NCI-H526 treated with DMSO at 0.1 percent for 48 hours (cell line): ENCODE data around the gene MAD1L1.
"Not testable (repeated sequence)": the region's sequence is repeated elsewhere in the genome, so short reads cannot be mapped to it uniquely, and the experiment has no call there.

Experiments
- DNase-seq: peaks from one replicate; lab custom pipeline; 2025; lab: John Stamatoyannopoulos, UW

Gene MAD1L1

DNA sequence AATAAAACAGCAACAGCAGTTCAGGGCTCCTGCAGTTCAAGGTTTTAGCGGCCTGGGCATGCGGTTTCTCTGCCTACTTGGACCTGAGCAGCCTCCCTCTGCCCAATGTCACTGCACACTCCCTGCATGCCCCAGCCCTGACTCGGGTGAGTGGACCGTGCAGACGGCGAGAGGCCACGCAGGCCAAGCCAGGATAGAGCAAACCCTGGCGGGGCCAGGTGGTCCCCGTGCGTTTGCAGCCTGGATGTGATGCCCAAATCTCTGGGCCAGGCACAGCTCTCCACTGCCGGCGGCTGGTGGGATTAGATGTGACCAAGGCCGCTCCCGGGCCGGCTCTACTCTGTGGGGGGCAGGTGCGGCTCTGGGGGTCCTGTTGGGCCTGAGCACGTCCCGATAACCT lies 392.0 kb downstream of the MAD1L1 start:
- not testable (repeated sequence) for DNase-seq

DNA sequence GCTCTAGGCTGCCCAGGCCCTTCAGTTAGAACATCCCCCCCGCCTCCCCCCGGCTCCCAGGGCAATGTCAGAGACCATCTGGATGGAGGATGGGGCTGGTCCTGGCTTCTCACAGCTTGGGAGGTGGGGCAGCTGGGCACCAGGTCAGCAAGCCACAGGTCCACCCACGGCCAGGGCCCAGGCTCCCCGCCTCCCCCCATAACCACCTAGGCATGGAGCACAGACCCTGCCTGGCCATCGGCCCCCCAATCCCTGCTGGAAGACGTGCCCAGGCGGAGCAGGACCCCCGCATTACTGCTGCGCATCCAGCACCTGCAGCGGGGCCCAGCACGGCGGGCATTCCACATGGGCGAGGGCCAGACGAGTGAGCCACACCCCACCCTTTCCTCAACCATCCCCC lies 393.0 kb downstream of the MAD1L1 start:
- no peak for DNase-seq

DNA sequence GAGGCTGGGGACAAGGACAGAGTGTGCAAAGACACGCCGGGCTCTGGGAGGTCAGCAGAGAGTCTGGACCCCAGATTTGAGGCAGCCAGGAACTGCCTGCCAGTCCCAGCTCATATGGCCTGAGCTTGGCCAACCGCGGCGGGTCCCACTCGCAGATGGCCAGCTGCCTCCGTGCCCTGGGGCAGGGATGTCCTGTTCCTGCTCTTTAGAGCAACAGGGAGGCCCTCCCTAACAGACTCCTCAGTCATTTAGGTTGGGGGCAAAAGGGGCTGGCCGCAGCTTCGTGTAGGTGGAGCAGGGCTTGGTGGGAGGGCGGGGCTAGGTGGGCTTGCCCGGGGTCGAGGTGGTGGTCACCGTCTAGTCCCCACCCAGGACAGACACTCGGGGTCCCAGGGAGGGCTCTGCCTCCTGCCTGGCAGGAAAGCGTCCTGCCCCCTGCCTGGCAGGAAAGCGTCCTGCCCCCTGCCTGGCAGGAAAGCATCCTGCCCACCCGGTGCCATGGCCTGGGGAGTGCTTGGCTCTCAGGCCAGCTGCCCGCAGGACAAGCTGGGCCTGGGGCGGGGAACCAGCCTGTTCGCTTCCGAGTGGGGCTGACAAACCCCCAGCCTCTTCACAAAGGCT lies 393.7 kb downstream of the MAD1L1 start:
- DNase-seq, result not testable (repeated sequence)

GRCh38 chr7:1838544-1838872 lies 394.2 kb downstream of the MAD1L1 start:
- DNase-seq, result not testable (repeated sequence)

- DNase-seq, result not testable (repeated sequence)
Observed at GRCh38 chr7:1837696-1838543, 394.8 kb downstream of the MAD1L1 start.

DNA sequence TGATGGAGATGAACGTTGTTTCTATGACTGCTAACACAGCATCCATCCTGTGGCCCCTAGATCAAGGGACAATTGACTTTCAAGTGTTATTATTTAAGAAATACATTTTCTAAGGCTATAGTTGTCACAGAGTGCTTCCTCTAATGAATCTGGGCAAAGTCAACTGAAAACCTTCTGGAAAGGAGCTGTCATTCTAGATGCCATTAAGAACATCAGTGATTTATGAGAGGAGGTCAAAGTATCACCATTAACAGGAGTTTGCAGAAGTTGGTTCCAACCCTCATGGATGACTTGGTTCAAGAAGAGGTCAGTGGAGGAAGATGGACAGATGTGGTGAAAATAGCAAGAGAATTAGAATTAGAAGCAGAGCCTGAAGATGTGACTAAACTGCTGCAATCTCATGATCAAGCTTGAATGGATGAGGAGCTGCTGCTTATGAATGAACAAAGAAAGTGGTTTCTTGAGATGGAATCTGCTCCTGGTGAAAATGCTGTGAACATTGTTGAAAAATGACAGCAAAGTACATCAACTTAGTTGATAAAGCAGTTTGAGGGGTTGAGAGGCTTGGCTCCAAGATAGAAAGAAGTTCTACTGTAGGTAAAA lies 400.7 kb downstream of the MAD1L1 start:
- not testable (repeated sequence) for DNase-seq

DNA sequence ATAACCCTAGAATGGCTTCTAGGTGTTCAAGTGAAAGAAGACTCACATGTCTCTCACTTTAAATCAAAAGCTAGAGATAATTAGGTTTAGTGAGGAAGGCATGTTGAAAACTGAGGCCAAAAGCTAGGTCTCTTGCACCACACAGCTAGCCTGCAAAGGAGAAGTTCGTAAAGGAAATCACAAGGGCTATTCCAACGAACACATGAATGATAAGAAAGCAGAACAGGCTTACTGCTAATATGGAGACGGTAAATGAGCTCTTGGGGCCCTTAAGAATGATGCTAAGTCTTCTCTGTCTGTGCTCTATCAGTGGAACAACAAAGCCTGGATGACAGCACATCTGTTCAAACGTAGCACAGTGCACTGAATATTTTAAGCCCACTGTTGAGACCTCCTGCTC lies 401.3 kb downstream of the MAD1L1 start:
- DNase-seq, result not testable (repeated sequence)

- not testable (repeated sequence) for DNase-seq
Observed at GRCh38 chr7:1829668-1830067, 403.1 kb downstream of the MAD1L1 start.

GRCh38 chr7:1829111-1829510 lies 403.6 kb downstream of the MAD1L1 start:
- no peak for DNase-seq

DNA sequence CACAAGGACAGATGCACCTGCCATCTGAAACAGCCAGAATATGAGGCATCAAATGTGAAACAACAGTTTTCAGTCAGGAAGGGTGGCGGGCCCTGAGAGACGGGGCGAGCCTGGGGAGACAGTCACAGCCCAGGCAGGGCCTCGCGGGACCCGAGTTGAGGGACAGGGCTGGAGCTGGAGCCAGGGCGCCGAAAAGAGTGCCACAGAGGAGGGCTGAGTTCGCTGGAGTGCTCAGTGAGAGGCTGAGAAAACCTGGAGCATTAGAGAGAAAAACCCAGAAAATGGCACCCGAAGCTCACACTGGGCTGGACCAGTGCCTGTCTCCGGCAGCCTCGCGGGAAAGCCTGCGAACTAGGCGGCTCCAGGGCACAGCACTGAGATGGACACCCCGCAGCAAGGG lies 404.6 kb downstream of the MAD1L1 start:
- DNase-seq, result not testable (repeated sequence)

DNA sequence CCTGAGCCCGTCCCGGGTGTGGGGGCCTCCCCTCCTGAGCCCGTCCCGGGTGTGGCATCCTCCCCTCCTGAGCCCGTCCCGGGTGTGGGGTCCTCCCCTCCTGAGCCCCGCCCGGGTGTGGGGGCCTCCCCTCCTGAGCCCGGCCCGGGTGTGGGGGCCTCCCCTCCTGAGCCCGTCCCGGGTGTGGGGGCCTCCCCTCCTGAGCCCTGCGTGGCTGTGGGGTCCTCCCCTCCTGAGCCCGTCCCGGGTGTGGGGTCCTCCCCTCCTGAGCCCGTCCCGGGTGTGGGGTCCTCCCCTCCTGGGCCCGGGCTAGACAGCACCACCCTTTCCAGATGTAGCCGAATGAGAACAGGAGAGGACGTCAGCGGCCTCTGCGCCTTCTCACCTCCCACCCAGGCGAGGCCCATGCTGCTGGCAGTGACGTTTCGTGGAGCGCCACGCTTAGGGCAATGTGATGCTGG lies 405.2 kb downstream of the MAD1L1 start:
- not testable (repeated sequence) for DNase-seq

DNA sequence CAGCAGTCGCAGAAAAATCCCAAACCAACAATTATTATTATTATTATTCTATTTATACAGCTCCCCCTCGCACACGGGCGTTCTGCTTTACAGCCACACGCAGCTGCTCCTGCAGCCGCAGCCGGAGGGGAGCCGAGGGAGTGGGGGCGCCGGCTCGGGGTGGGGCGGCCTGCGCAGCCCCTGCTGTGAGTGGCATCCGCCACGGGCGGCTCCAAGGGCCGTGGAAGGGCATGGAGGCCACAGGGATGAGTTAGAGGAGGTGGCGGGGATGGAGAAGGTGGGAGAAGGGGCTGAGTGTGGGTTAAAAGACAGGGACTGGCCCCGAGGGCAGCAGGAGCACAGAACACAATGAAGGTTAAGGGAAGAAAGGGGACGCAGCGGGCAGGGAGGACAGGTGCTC lies 405.8 kb downstream of the MAD1L1 start:
- DNase-seq, result not testable (repeated sequence)

DNA sequence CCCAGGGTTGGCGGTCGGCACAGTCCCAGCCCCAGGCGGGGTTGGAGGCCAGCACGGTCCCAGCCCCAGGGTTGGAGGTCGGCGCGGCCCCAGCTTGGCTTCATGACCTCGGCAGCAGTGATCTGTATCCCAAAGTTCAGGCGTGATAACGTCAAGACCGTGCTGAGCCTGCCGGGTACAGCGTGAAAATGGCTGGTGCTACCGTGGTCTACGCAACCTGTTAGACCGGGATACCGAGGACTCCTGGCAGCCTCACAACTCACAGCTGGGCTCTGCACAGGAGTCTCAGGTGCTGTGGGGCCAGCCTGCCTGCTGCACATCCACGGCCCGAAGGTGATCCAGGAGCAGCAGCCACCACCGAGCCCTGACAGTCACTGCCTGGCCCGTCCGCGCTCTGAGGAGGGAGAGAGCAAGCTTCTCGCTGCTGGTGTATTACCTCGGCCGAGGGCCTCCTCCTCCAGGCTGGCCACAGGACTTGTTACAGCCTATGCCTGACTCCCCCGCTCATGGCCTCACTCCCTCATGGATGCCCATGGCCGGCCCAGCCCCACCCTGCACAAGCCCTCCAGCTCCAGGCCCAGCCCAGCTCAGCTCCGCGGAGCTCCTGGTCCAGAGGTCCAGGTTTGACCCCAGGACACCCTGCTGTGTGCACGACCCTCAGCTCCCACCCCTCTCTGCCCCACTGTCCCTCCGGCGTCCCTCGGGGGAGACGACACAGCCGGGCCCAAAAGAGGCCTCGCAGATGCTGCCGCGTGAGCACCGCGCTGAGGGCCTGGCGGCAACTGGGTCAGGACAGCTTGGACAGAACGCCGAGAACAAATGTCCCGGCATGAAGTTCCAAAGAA lies 406.6 kb downstream of the MAD1L1 start:
- no peak for DNase-seq

DNA sequence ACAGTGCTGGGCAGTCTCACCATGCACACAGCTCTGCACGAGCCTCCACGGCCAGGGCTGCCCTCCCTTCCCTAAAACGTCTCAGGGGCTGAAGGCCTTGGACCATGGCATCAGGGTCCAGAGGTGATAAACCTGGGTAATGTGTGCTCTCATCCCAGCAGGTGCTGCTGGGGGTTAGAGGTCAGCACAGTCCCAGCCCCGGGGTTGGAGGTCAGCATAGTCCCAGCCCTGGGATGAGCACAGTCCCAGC lies 407.2 kb downstream of the MAD1L1 start:
- not testable (repeated sequence) for DNase-seq

DNA sequence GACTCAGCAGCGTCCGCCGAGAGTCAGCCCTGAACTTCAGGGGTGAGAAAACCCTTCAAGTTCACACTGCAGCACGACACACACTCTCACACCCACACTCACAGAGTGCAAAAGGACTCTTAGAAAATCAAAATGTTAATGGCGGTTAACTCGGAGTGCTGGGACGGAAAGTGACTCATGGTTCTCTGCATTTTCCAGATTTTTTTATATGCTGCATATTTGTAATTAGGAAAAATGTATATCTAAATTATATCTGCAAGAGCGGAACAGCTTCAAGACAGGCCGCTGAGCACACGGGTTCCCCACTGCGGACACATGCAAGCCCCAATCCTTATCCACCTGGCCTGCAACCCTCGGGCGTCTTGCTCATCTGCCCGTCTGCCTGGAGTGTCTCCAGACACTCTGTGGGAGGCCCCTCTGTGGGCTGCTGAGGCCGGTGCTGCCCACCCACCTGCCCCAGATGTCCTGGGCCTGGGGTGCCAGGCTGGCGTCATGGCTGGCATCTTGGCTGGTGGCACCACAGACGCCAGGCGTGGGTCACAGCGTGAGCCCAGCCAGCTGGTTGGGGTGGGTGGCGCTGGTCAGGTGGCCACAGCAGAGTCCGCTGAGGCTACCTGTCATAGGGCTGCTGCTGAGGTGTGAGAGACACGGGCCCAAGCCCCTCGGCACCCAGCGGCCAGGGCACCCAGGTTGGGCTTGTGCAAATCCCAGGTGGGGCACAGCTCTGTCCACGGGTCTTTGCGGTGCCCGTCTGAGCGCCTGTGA lies 407.7 kb downstream of the MAD1L1 start:
- DNase-seq, result not testable (repeated sequence)

DNA sequence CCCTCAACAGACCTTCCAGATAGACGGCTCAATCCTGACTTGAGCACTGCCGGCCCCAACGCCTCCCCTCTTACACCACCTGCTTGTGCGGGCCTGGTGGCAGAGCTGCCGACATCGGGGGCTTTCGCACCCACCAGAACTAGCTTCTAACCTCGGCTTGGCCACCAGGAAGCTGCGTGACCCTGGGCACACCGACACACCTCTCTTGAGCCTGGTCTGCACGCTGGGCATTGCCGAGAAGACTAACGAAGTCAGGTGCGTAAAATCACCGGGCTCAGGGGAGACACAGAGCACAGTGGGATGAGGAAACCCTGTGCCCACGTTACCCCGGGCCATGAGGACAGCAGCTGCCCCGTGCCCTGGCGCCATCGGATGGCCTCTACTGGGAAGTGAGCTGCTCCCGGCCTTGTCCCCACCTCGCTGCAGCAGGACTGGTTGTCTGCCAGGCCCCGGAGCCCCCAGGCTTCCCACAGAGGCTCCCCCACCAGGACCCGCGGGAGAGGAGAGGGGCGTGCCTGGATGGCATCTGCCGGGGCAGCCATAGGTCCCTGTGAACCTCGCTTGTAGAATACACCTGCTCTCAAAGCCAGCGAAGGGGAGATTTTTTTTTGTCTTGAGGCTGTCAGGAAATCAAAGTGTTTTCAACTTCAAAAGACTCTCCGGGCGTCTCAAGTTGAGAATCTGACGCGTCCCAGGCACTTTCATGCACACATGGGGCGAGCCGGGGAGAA lies 408.4 kb downstream of the MAD1L1 start:
- not testable (repeated sequence) for DNase-seq

- DNase-seq, result no peak
Observed at GRCh38 chr7:1823376-1824150, 409.2 kb downstream of the MAD1L1 start.

DNA sequence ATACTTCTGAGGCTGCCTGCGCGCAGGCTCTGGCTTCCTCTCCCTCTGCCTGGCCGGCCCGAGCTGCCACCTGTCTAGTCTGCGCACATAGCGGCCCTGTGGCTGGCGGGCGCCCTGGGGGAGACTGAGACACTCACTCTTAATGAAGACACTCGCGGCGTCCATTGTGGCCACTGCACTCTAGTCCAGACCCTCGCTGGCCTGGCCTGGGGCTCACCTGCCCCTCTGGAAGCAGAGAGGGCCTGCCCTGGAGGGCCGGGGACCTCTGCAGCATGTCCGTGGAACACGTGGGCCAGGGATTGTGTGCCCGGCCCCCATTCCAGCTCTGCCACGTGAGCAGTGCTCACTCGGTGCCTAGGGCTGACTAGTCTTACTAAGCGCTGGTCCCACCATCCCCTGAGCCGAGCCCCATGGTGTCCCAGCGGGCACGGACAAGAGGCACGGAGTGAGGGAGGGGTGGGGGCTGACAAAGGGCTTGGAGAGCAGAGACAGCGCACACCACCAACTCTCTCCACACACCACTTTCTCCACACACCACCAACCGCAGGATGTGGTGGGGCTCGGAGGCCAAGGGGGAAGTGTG lies 413.4 kb downstream of the MAD1L1 start:
- DNase-seq, result no peak

DNA sequence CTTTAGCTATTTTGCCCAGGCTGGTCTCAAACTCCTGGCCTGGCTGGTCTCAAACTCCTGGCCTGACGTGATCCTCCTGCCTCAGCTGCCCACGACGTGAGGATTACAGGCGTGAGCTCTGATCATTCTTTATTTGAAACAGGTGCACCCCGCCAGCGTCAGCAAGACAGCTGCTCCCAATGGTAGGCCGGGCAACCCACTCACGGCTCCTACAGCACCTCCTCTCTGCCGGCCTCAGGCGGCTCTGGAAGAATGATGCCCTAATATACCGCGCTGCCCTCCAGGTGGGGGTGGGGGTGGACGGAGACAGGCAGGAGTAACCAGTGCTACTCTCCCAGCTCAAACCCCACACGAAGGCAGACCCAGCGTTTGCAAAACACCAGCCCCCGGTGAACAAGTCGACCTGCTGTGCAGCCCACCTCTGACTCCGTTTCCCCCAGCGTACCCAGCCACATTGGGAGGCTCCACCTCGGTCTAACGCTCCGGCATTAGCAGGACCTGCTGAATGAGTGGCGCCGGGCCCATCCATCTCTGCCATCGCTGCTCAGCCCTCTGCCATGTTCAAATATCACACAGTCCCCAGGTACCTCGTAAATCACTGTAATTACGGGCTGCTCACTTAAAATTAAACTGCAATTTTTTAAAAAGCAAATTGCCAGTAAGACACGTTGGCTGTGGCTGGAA lies 414.0 kb downstream of the MAD1L1 start:
- no peak for DNase-seq
